Measurements from ENCODE around the gene SALL2. TPM values are rescaled to one million over a fixed set of nuclear protein-coding genes. Genes with fewer than 3 reads are reported as not detected.
A peak's percentile ranks its signal among the peaks of the same experiment; 100 is the strongest.

SALL2 gene
- total RNA-seq, 1 experiment from 2014 or later, result 0.47 TPM

DNA sequence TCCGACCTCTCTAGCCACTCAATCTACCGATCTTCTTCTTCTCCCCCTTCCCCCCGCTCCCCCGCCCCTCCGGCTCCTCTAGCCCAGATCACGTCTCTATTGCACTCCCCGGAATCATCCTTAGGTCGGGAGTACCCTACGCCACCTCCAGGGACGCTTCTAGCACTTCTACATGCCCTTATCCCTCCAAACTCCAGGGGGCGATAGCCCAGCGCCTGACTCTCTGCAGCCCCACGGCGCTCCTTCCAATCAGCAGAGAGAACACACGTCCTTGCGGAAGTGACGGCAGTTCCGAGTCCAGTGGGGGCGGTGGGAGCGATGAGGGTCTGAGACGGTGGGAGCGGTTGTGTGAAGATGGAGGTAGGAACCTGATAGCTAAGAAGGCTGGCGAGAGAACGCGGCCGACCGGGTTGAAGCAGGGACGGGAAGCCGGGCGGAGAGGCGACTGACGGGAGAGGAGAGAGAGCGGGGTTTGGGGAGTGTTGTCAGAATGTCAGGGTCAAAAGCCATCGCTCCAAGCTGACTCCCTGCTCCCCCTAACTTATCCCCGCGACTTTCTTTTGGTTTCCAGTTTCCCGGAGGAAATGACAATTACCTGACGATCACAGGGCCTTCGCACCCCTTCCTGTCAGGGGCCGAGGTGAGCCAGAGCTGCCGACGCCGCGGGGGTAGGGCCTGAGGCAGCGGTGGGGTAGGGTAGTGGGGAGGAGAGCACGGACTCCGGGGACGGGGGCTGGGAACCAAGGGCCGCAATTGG lies 49.0 kb downstream of the SALL2 start, which contains the start of the genes RAB2B and TOX4:
Gene RAB2B, minus strand, starts transcription at position 35 of the 757 bp plus-strand sequence. CDS start 87 bp downstream, outside the sequence.
Gene TOX4, plus strand, starts transcription at position 271 of the 757 bp plus-strand sequence. Its CDS starts 84 bp downstream, at position 355.
- Histone ChIP-seq H3K4me2 (ENCODE audit: low read length) (peak within 1 kb of the TSS; percentile 78), H3K9ac (ENCODE audit: low read length) (peak within 1 kb of the TSS; percentile 80), H3K27me3 (ENCODE audit: insufficient read depth, low read length) (no peaks in the 10 kb centered on the region), H4K20me1 (ENCODE audit: insufficient read depth) (no peaks in the 10 kb centered on the region), H2AFZ (ENCODE audit: low read depth, low read length, poor library complexity, severe bottlenecking) (peak within 1 kb of the TSS; percentile 81), H3K27ac (ENCODE audit: low read depth, low read length) (peak within 1 kb of the TSS; percentile 59), H3K4me1 (ENCODE audit: control insufficient read depth in 1 of 2, insufficient read depth in 2 of 2, low read length in 2 of 2) (peaks cover 8 to 14% of the 10 kb centered on the region in 2 experiments), H3K4me3 (replicated peaks in 1 of 2; ENCODE audit: low read depth in 1 of 2, low read length in 2 of 2) (peak within 1 kb of the TSS; percentile 97 to 99), H3K9me2 (ENCODE audit: insufficient read depth) (no peaks in the 10 kb centered on the region), H3K79me2 (ENCODE audit: insufficient read depth, low read length) (peaks cover 43% of the 10 kb centered on the region), H3K9me3 (ENCODE audit: control insufficient read depth in 1 of 2, insufficient read depth in 1 of 2, low read depth in 1 of 2, low read length in 2 of 2) (no peaks in the 10 kb centered on the region), H3K36me3 (ENCODE audit: control insufficient read depth in 1 of 2, insufficient read depth in 2 of 2, low read length in 2 of 2) (peaks cover 5 to 13% of the 10 kb centered on the region in 2 experiments; a peak in 2 of 4 replicates)
- DNase-seq (ENCODE audit: low read depth, low spot score) (peak; percentile 97), ATAC-seq (peak; percentile 96)
- ChIA-PET CTCF (interaction anchor here (0.6 to 2.7 kb wide), 7 partner anchors 11 to 96 kb away, joined by 3 to 8 read pairs (median 4); partner anchors contain the start of genes CHD8 and SUPT16H), POLR2A (interaction anchor here (0.6 to 1.3 kb wide), 5 partner anchors 21 to 1980 kb away, joined by 3 to 9 read pairs (median 3); partner anchors contain the start of genes CHD8 and METTL3), RAD21 (ENCODE audit: low non-redundant PET in 1 of 2, low total read pairs in 2 of 2, uncharacterized antibody in 2 of 2, unreplicated experiment in 2 of 2) (no interaction called here)
- BruUV-seq (replicated peaks), result TSS peak; percentile 61
- intact Hi-C loops (cut with micrococcal nuclease), result loop anchor here (1.0 to 2.0 kb wide), 3 partner anchors 21 to 40 kb away; partner anchors contain the start of genes CHD8 and METTL3
- TF ChIP-seq MAX (IDR thresholded peaks at IDR 0.05), result no peak
- peak; percentile 74 for TF ChIP-seq ELF1 (IDR thresholded peaks at IDR 0.05; ENCODE audit: borderline replicate concordance, low read depth)
- no peak for TF ChIP-seq SRF (IDR thresholded peaks at IDR 0.05; ENCODE audit: low read depth)
- TF ChIP-seq, protein P1, sequence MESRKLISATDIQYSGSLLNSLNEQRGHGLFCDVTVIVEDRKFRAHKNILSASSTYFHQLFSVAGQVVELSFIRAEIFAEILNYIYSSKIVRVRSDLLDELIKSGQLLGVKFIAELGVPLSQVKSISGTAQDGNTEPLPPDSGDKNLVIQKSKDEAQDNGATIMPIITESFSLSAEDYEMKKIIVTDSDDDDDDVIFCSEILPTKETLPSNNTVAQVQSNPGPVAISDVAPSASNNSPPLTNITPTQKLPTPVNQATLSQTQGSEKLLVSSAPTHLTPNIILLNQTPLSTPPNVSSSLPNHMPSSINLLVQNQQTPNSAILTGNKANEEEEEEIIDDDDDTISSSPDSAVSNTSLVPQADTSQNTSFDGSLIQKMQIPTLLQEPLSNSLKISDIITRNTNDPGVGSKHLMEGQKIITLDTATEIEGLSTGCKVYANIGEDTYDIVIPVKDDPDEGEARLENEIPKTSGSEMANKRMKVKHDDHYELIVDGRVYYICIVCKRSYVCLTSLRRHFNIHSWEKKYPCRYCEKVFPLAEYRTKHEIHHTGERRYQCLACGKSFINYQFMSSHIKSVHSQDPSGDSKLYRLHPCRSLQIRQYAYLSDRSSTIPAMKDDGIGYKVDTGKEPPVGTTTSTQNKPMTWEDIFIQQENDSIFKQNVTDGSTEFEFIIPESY (IDR thresholded peaks at IDR 0.05; ENCODE audit: extremely low read depth, insufficient replicate concordance, low read length), result no peak
- no peak for TF ChIP-seq FOSL1 (IDR thresholded peaks at IDR 0.05; ENCODE audit: low read depth)
- peak; percentile 52; the same call in 1 of the 2 replicates for TF ChIP-seq EGR1 (IDR thresholded peaks at IDR 0.05; ENCODE audit: low read depth)
- TF ChIP-seq CBX3 (IDR thresholded peaks at IDR 0.05; ENCODE audit: low read depth), result 0 out of 2 replicates have a peak, but pooled peaks have one; percentile 44
- TF ChIP-seq ZNF274 (IDR thresholded peaks at IDR 0.05; ENCODE audit: low read depth, low read length), result no peak
- TF ChIP-seq POLR2AphosphoS5 (IDR thresholded peaks at IDR 0.05; ENCODE audit: low read depth, low read length), result peak; percentile 73
- no peak for TF ChIP-seq EZH2phosphoT487 (IDR thresholded peaks at IDR 0.05; ENCODE audit: borderline replicate concordance)
- TF ChIP-seq REST (IDR thresholded peaks at IDR 0.05; ENCODE audit: low read depth), result no peak
- TF ChIP-seq YY1 (IDR thresholded peaks at IDR 0.05; ENCODE audit: extremely low read depth, insufficient replicate concordance, low read depth, low read length), result peak; percentile 63
- TF ChIP-seq, protein P2, sequence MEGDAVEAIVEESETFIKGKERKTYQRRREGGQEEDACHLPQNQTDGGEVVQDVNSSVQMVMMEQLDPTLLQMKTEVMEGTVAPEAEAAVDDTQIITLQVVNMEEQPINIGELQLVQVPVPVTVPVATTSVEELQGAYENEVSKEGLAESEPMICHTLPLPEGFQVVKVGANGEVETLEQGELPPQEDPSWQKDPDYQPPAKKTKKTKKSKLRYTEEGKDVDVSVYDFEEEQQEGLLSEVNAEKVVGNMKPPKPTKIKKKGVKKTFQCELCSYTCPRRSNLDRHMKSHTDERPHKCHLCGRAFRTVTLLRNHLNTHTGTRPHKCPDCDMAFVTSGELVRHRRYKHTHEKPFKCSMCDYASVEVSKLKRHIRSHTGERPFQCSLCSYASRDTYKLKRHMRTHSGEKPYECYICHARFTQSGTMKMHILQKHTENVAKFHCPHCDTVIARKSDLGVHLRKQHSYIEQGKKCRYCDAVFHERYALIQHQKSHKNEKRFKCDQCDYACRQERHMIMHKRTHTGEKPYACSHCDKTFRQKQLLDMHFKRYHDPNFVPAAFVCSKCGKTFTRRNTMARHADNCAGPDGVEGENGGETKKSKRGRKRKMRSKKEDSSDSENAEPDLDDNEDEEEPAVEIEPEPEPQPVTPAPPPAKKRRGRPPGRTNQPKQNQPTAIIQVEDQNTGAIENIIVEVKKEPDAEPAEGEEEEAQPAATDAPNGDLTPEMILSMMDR (IDR thresholded peaks at IDR 0.05 in 2 of 3, conservative IDR thresholded peaks at IDR 0.05 in 1 of 3; ENCODE audit: borderline replicate concordance in 1 of 3, insufficient read depth in 1 of 3, low read depth in 2 of 3, low read length in 2 of 3), result peak; percentile 78 to 99 (median 88)
- no peak for TF ChIP-seq POLR2A (IDR thresholded peaks at IDR 0.05; ENCODE audit: borderline replicate concordance, extremely low read depth, insufficient read depth, insufficient read length)
- peak; percentile 69 for TF ChIP-seq SP1 (IDR thresholded peaks at IDR 0.05; ENCODE audit: low read depth)
- TF ChIP-seq RAD21 (IDR thresholded peaks at IDR 0.05; ENCODE audit: low read depth), result no peak
- no peak for TF ChIP-seq CEBPB (IDR thresholded peaks at IDR 0.05; ENCODE audit: low read depth)
- peak; percentile 48 for TF ChIP-seq SIN3A (IDR thresholded peaks at IDR 0.05; ENCODE audit: low read depth)
- TF ChIP-seq JUND (IDR thresholded peaks at IDR 0.05), result no peak

All from HCT116 (cell line).